NCI-H2081 treated with DMSO at 0.1 percent for 48 hours (cell line): Measurements from ENCODE around the gene HHAT.
"Not testable (repeated sequence)": the region's sequence is repeated elsewhere in the genome, so short reads cannot be mapped to it uniquely, and the experiment has no call there.

Source experiments
- DNase-seq: peaks from one replicate; lab custom pipeline; 2025; lab: John Stamatoyannopoulos, UW

Gene HHAT

GRCh38 chr1:210313921-210314320, 14.8 kb upstream of the HHAT start:
- DNase-seq = no peak

DNA sequence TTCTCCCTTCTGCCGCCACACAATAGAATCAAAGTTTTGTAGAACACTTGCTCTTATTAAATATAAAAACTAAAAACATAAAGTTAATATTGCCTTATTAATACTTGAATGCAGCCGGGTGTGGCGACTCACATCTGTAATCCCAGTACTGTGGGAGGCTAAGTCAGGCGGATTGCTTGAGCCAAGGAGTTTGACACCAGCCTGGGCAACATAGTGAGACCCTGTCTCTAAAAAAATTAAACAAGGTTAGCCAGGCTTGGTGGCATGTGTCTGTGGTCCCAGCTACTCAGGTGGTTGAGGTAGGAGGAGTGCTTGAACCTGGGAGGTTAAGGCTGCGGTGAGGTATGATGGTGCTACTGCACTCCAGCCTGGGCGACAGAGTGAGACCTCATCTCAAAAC, 13.2 kb upstream of the HHAT start:
- DNase-seq = no peak

- DNase-seq = no peak
Measured at GRCh38 chr1:210321131-210321530, 7.6 kb upstream of the HHAT start.

DNA sequence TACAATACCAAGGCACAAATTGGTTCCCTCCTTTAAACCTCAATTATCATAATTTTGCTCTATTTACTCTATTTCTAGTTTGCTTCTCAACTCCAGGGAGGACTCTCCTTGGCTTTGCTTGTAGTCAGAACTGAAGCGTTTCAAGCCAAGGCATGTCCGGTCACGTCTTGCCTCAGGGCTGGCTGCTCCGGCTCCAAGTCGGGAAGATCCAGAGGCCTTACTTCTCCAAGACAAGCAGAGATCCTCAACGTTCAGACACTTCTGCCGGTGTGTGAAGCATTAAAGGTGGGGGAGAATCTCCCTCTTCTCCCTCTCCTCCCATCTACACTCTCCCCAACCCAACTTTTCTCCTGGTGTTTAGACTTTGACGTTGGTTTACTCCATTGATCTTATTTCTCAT, 7.2 kb upstream of the HHAT start:
- no peak for DNase-seq

- no peak for DNase-seq
Measured at GRCh38 chr1:210323957-210324356, 4.7 kb upstream of the HHAT start.

DNA sequence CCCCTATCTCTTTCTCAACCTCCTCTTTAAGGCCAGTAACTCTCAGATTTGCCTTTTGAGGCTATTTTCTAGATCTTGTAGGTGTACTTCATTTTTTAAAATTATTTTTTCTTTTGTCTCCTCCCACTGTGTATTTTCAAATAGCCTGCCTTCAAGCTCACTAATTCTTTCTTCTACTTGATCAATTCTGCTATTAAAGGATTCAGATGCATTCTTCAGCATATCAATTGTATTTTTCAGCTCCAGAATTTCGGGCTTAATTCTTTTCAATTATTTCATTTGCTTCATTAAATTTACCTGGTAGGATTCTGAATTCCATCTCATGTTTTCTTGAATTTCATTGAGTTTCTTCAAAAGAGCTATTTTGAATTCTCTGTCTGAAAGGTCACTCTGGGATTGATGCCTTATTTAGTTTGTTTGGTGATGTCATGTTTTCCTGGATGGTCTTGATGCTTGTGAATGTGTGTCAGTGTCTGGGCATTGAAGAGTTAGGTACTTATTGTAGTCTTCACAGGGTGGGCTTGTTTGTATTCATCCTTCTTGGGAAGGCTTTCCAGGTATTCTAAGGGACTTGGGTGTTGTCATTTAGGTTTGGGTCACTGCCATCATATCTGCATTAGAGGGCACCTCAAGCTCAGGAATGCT, 3.6 kb upstream of the HHAT start:
- no peak for DNase-seq

- no peak for DNase-seq
Measured at GRCh38 chr1:210328032-210328745, 513 bp upstream of the HHAT start.

DNA sequence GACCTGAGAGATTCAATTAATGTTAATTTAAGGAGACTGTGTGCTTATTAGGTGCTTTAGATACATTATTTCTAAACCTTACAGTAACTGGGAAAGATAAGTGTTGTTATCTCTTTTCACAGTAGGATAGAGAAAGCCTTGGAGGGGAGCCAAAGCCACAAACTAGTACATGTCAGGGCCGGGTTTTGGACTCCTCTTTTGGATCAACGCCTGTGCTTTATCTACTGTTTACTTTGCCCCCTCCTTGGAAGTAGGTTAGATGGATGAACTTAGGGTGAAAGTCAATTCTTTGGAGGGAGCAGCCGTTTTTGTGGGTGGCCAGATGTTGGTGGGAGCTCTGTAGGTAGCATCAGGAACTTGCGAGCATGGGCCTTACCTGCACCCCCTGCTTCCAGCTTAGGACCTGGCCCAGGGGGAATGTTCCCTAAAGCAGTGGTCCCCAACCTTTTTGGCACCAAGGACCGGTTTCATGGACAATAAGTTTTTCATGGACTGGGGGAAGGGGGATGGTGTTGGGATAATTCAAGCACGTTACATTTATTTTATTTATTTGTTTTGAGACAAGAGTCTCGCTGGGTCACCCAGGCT, 1.7 kb downstream of the HHAT start:
- DNase-seq = no peak

DNA sequence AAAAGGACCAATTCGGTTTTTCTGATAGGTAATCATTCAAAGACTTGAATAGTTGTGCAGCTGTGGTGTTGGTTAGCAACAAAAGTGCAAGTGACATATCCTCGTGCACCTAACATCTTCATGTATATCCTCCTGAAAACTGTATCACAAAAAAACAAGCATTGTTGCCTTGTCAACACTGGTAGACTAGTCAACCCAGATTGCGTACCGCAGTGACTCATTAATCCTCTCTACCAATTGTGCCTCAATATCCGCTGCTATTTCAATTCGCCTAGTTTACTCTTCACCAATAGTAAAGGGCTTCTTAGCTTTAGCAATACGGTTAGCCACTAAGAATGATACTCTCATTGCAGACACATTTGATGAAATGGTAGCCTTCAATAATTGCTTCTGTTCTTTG, 3.5 kb downstream of the HHAT start:
- DNase-seq = no peak

DNA sequence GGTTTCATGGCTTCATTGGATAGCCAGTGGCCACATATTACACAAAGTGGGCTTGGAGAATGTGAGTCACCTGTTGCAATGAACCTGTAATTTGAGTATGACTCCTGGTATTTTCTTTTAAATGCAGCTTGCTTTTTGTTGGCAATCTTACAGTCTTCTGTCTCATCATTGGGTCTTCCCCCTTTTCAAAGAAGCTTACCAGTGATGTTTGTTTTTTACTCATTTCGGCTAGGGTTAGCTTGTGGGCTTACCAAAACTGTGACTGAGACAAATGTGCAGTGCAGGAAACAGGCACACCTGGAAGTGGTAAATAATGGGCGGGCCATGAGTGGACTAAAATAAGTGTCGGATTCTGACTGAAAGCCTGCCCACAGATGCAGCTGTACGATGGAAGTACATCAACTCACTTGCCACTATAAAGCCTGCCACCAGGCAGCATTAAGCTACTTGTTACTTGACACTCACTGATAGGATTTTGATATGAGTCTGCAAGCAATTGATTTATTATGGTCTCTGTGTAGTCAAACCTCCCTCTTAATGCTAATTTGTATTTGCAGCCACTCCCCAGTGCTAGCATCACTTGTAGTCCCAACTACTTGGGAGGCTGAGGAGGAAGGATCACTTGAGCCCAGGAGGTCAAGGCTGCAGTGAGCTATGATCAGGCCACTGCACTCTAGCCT, 4.2 kb downstream of the HHAT start:
- no peak for DNase-seq

DNA sequence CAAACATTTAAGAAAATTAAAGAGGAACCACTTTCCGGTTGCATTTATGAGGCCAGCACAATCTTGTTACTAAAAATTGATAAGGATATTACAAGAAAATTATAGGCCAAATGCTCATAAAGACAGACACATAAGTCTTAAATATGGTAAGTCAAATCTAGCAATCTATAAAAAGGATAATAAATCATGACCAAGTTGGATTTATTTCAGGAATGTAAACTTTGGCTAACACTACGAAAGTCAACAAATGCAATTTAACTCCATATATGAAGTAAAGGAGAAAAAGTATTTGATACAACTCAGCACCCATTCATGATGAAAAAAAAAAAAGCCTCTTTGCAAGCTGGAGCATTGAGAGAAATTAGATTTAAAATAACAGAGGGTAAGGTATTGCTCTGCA, 6.3 kb downstream of the HHAT start:
- no peak for DNase-seq

GRCh38 chr1:210336362-210336761, 7.7 kb downstream of the HHAT start:
- DNase-seq = no peak

DNA sequence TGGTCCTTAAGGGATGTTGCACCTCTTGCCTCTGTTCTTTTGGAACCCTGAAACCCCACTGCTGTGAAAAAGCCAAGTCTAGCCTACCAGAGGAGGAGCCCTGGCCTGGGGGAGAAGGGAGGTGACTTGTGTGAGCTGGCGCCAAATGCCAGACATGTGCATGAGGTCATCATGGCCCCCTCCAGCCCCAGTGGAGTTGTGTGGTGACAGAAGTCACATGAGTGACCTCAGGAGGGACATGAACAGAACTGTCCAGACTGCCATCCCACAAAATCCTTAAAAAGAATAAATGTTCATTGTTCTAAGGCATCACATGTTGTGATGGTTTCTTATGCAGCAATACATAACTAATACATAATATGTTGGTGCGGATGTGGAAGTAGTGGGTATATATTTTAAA, 10.8 kb downstream of the HHAT start:
- DNase-seq = no peak

GRCh38 chr1:210340311-210340710, 11.6 kb downstream of the HHAT start:
- no peak for DNase-seq

GRCh38 chr1:210340841-210341240, 12.1 kb downstream of the HHAT start:
- no peak for DNase-seq

DNA sequence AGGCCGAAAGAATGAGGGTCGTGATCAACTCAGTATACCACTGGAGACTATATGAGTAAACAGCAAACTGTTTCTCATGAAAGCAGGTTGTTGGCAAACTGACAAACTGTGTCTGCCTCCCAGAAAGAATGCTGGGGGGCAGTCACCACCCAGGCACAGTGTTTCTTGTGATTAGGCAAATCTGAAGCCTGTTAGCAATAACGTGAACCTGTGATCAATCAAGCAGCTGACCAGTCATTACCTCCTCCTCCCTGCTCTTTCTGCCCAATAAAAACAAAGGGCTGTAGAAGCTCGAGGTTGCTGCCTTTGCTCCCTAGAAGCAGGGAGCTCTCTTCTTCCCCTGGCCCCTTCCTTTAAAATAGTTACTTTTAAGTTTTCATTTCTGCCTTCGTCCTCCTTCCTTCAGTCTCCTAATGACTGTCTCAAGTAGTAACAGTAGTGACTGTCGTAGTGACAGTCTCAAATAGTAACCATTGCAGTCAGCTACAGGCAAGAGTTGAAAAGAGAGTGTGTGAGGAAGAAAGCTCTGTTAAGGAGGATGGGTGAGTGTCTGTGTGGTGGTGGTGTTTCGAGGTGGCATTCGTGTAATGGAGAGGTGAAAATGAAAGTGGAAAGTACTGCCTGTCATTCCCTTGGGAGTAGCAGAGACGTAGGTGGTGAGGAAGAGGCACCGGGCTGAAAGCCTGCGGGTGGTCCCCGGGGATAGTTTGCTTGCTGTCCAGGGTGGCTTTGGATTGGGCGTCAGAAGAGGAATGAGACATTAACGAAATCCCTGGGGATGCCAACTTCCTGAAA, 14.5 kb downstream of the HHAT start:
- no peak for DNase-seq

- DNase-seq = no peak
Measured at GRCh38 chr1:210344706-210345105, 16.0 kb downstream of the HHAT start.

- DNase-seq = no peak
Measured at GRCh38 chr1:210347112-210347511, 18.4 kb downstream of the HHAT start.

DNA sequence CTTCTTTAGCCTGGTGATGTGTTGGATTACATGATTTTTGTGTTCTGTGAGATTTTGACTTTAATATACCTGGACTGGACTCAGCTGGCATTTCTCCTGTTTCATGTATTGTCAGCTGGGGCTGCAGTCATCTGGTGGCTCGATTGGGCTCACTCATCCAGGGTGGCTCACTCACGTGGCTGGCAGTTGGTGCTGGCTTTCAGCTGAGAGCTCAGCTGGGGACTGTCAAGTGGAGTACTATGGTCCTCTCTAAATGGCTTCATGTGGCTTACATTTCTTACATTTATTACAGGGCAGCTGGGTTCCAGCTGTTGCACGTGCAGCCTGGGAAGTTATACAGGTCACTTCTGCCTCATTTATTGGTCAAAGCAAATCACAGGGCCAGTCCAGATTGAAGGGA, 22.8 kb downstream of the HHAT start:
- DNase-seq = no peak

DNA sequence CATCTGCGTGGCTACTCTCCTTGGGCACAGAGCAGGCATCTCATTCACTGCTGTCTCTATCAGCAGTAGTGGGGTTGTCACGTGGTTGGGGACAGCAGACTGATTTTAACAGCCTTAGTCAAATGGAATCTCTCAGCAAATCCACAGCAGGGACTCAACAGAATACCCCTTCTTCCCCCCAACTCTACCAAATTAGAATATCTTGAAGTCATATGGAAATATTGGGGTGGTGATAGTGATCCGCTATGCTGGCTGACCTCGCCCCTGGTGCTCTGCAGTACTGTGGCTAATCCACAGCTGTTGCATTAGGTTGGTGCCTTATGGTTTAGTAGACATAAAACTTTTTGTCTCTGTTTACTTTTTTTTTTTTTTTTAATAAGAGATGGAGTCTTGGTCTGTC, 23.9 kb downstream of the HHAT start:
- DNase-seq = no peak

- DNase-seq = not testable (repeated sequence)
Measured at GRCh38 chr1:210354305-210354704, 25.6 kb downstream of the HHAT start.

- no peak for DNase-seq
Measured at GRCh38 chr1:210358626-210359025, 29.9 kb downstream of the HHAT start.
